ENCODE data around the gene TIMM10.

The TIMM10 gene

DNA sequence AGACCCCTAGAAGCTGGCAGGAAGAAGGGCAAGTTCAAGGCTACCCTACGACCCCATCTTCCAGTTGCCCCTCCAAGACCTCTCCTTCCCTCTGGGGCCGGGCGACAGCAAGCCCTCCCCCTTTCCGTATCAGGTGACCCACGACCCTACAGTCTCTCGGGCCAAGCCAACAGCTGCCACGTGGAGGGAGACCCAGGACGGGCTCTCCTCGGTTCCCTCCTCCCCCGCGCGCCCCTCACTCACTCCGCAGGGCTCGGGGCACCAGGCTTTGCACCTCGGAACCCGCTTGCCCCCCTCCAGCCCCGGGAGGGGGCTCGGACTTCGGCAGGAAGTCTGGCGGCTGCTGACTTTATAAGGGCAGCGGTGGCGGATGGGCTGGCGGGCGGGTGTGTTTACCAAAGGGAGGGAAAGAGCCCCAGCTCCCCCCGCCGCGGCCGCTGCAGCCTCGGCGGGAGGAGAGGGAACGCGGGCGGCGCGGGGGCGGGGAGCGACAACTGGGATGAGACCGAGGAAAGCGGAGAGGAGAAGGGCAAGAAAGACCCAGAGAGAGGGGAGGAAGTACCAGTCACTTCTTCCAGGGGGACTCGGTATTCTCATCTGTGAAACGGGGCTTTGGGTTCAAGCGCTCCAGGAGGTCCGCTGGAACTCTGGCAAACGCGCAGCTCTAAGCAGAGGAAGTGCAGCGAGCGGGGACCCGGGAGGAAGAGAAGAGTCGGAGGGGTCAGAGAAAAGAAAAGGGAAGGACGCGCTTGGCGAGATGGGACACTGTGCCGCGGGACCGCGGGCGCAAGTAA lies 15.8 kb downstream of the TIMM10 start:
- ATAC-seq (ENCODE audit: low read depth) (peak; percentile 35), DNase-seq (ENCODE audit: low spot score) (no peak)
- Histone ChIP-seq H3K9me3 (ENCODE audit: severe bottlenecking) (no peaks in the 10 kb centered on the region), H3K27ac (ENCODE audit: poor library complexity, severe bottlenecking) (no peak overlapping the region), H3K4me1 (ENCODE audit: insufficient read depth, poor library complexity, severe bottlenecking) (no peaks in the 10 kb centered on the region), H3K4me3 (ENCODE audit: severe bottlenecking) (peak overlapping the region; percentile 53), H3K36me3 (ENCODE audit: low read depth) (no peaks in the 10 kb centered on the region), H3K27me3 (ENCODE audit: insufficient read depth, poor library complexity, severe bottlenecking) (peaks cover 13% of the 10 kb centered on the region)
- TF ChIP-seq, protein P1, sequence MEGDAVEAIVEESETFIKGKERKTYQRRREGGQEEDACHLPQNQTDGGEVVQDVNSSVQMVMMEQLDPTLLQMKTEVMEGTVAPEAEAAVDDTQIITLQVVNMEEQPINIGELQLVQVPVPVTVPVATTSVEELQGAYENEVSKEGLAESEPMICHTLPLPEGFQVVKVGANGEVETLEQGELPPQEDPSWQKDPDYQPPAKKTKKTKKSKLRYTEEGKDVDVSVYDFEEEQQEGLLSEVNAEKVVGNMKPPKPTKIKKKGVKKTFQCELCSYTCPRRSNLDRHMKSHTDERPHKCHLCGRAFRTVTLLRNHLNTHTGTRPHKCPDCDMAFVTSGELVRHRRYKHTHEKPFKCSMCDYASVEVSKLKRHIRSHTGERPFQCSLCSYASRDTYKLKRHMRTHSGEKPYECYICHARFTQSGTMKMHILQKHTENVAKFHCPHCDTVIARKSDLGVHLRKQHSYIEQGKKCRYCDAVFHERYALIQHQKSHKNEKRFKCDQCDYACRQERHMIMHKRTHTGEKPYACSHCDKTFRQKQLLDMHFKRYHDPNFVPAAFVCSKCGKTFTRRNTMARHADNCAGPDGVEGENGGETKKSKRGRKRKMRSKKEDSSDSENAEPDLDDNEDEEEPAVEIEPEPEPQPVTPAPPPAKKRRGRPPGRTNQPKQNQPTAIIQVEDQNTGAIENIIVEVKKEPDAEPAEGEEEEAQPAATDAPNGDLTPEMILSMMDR (IDR thresholded peaks at IDR 0.05; ENCODE audit: poor library complexity, severe bottlenecking) = no peak

DNA sequence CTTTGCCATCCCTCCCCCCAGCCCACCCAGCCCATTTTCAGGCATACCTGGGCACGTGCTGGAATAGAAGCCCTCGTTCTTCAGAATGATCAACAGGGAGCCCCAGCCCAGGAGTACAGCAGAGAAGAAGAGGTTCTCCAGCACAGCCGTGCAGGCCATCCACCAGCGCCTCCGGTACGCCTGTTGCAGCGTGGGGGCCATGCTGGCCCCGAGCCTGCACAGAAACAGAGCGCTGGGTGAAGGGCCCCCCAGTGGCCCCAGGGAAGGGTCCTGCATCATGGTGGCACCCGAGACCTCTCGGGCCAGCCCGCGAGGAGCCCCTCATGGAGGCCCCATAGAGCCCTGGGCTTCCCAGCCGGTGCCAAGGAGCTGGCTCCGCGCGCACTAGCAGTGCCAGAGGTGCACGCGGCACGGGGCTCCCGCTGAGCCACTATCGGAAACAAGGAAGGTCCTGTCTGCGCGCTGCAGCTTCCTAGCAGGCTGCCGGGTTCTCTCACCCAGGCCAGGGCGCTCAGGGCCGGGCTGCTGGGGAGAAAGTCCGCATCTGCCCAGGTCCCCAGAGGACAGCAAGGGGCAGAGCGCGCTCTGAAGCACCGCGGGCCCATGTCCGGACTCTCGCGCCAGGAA lies 16.5 kb downstream of the TIMM10 start:
- peak; percentile 19; the same call in 2 of the 3 replicates for ATAC-seq (ENCODE audit: low read depth)
- H3K4me1 ChIP-seq (ENCODE audit: insufficient read depth, poor library complexity, severe bottlenecking) = no peaks in the 10 kb centered on the region
- DNase-seq (ENCODE audit: low spot score) = no peak

DNA sequence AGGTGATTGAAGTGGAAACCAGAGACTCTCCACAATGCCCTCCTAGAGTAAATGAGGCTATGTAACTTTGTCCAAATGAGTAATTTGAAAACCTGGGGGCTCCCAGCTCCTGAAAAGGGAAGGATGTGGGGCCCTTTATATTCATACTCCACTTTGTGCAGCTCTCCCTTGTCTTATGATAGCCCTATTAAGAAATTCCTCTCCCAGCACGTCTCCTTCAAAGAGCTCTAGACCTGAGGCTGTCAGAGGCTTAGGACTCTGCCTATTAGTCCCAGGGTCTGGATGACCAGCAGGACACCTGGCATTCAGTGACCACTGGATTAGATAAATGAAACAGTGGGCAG lies 17.1 kb downstream of the TIMM10 start:
- Histone ChIP-seq H3K4me3 (ENCODE audit: severe bottlenecking) (no peak overlapping the region), H3K9me3 (ENCODE audit: severe bottlenecking) (no peaks in the 10 kb centered on the region), H3K27ac (ENCODE audit: poor library complexity, severe bottlenecking) (no peak overlapping the region), H3K27me3 (ENCODE audit: insufficient read depth, poor library complexity, severe bottlenecking) (peaks cover 13% of the 10 kb centered on the region), H3K36me3 (ENCODE audit: low read depth) (no peaks in the 10 kb centered on the region), H3K4me1 (ENCODE audit: insufficient read depth, poor library complexity, severe bottlenecking) (no peaks in the 10 kb centered on the region)
- DNase-seq (ENCODE audit: low spot score) (no peak), ATAC-seq (ENCODE audit: low read depth) (no peak)
- TF ChIP-seq, protein P1 (IDR thresholded peaks at IDR 0.05; ENCODE audit: poor library complexity, severe bottlenecking) = no peak

More for the DNA sequence above, 16.5 kb downstream of the TIMM10 start:
- Histone ChIP-seq H3K27me3 (ENCODE audit: insufficient read depth, poor library complexity, severe bottlenecking) (peaks cover 13% of the 10 kb centered on the region), H3K27ac (ENCODE audit: poor library complexity, severe bottlenecking) (no peak overlapping the region), H3K4me3 (ENCODE audit: severe bottlenecking) (peak overlapping the region; percentile 53), H3K36me3 (ENCODE audit: low read depth) (no peaks in the 10 kb centered on the region), H3K9me3 (ENCODE audit: severe bottlenecking) (no peaks in the 10 kb centered on the region)
- TF ChIP-seq, protein P1 (IDR thresholded peaks at IDR 0.05; ENCODE audit: poor library complexity, severe bottlenecking) = no peak

DNA sequence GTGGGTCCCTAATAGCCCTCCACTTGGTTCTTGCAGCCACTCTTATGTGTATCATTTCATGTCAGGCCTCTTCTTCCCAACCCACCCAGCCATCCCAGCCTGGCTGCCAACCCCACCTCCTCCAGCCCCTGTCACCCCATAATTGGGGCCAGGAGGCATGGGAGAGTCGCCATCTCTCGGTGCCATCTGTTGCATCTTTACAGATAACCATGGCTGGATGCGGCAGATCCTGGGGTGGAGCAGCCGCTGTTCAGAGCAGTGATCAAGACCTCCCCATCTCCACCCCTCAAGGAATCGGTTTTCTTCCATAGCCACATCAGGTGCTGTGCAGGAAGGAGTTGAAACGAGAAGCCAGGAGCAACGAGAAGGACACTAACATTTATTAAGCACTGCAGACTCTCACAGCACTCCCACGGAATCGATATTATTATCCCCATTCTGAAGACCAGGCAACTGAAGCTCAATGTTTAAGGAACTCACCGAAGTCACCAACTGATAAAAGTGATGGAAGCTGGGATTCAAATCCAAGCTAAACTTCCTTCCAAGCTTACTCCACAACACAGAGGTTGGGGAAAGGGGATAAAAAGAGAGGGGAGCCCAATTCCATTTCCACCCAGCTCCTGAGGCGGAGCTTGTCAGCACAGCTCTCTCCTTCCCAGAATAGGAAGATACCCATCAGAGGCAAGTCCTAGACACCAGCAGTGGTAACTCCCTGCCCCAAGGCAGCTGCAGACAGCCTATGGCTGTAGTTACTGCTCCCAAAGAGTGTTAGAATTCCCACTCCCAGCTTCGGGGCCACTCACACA lies 17.7 kb downstream of the TIMM10 start:
- TF ChIP-seq, protein P1 (IDR thresholded peaks at IDR 0.05; ENCODE audit: poor library complexity, severe bottlenecking) = no peak
- no peak overlapping the region for H3K4me3 ChIP-seq (ENCODE audit: severe bottlenecking)

More for the DNA sequence above, 17.7 kb downstream of the TIMM10 start:
- Histone ChIP-seq H3K27ac (ENCODE audit: poor library complexity, severe bottlenecking) (no peak overlapping the region), H3K9me3 (ENCODE audit: severe bottlenecking) (no peaks in the 10 kb centered on the region), H3K4me1 (ENCODE audit: insufficient read depth, poor library complexity, severe bottlenecking) (no peaks in the 10 kb centered on the region), H3K36me3 (ENCODE audit: low read depth) (no peaks in the 10 kb centered on the region), H3K27me3 (ENCODE audit: insufficient read depth, poor library complexity, severe bottlenecking) (peaks cover 13% of the 10 kb centered on the region)
- no peak for DNase-seq (ENCODE audit: low spot score)
- no peak for ATAC-seq (ENCODE audit: low read depth)

All from RWPE2 (cell line).